ENCODE measurements around the gene MYO1E. TPM values are rescaled to one million over a fixed set of nuclear protein-coding genes. Genes with fewer than 3 reads are reported as not detected.

MYO1E gene
- total RNA-seq, 6 experiments from 2014 or later = 45.2 to 139 (median 68.9) TPM

GRCh38 chr15:59237119-59237855 lies 135.4 kb downstream of the MYO1E start:
- Histone ChIP-seq H3K9me3 (no peaks in the 10 kb centered on the region), H3K27me3 (no peaks in the 10 kb centered on the region), H3K4me3 (no peak overlapping the region), H3K4me1 (no peaks in the 10 kb centered on the region), H3K36me3 (no peaks in the 10 kb centered on the region), H3K27ac (peak overlapping the region in 1 of 3 donors; percentile 12)
- TF ChIP-seq POLR2A (IDR thresholded peaks at IDR 0.05) (no peak), CTCF (IDR thresholded peaks at IDR 0.05) (no peak)
- DNase-seq (no peak), ATAC-seq (peak in 1 of 4 donors; percentile 47)
- WGBS (ENCODE audit: insufficient coverage, low coverage, low lambda C conversion rate, missing lambda C conversion rate) = 78% methylated on average over 8 of the region's 8 CpGs
- intact Hi-C loops (cut with DNase I) = no loop called here

- no peaks in the 10 kb centered on the region for H3K27me3 ChIP-seq
- no peaks in the 10 kb centered on the region for H3K36me3 ChIP-seq
- 100% methylated on average over 1 of the region's 1 CpG for WGBS (ENCODE audit: insufficient coverage, low coverage, low lambda C conversion rate, missing lambda C conversion rate)
- no peaks in the 10 kb centered on the region for H3K9me3 ChIP-seq
- ATAC-seq (peak in 1 of 4 donors; percentile 24), DNase-seq (no peak)
- H3K4me3 ChIP-seq = no peak overlapping the region
- no peaks in the 10 kb centered on the region for H3K4me1 ChIP-seq
- intact Hi-C loops (cut with DNase I) = no loop called here
- TF ChIP-seq CTCF (IDR thresholded peaks at IDR 0.05) (no peak), POLR2A (IDR thresholded peaks at IDR 0.05) (no peak)
- no peak overlapping the region for H3K27ac ChIP-seq
These were observed 136.3 kb downstream of the MYO1E start for GRCh38 chr15:59236394-59236793.

GRCh38 chr15:59232476-59232875 lies 140.2 kb downstream of the MYO1E start:
- DNase-seq (no peak), ATAC-seq (peak in 1 of 4 donors; percentile 46)
- Histone ChIP-seq H3K9me3 (no peaks in the 10 kb centered on the region), H3K4me1 (no peaks in the 10 kb centered on the region), H3K27ac (no peak overlapping the region), H3K27me3 (no peaks in the 10 kb centered on the region), H3K4me3 (no peak overlapping the region), H3K36me3 (peaks cover 0 to 2% (median 0%) of the 10 kb centered on the region in 4 donors)
- intact Hi-C loops (cut with DNase I) = no loop called here
- 31% methylated on average over 1 of the region's 1 CpG for WGBS (ENCODE audit: insufficient coverage, low coverage, low lambda C conversion rate, missing lambda C conversion rate)
- TF ChIP-seq POLR2A (IDR thresholded peaks at IDR 0.05) (no peak), CTCF (IDR thresholded peaks at IDR 0.05) (no peak)

GRCh38 chr15:59230531-59231055 lies 142.1 kb downstream of the MYO1E start:
- Histone ChIP-seq H3K36me3 (peaks cover 0 to 3% (median 0%) of the 10 kb centered on the region in 4 donors), H3K27me3 (no peaks in the 10 kb centered on the region), H3K4me3 (no peak overlapping the region), H3K9me3 (no peaks in the 10 kb centered on the region), H3K4me1 (no peaks in the 10 kb centered on the region), H3K27ac (no peak overlapping the region)
- WGBS (ENCODE audit: insufficient coverage, low coverage, low lambda C conversion rate, missing lambda C conversion rate) = 84% methylated on average over 2 of the region's 2 CpGs
- TF ChIP-seq POLR2A (IDR thresholded peaks at IDR 0.05) (no peak), CTCF (IDR thresholded peaks at IDR 0.05) (no peak)
- intact Hi-C loops (cut with DNase I) = no loop called here
- DNase-seq (no peak), ATAC-seq (no peak)
